GM21619 (cell line): ENCODE measurements around the gene EIF1.
"Not testable (repeated sequence)": the region's sequence is repeated elsewhere in the genome, so short reads cannot be mapped to it uniquely, and the experiment has no call there.

ENCODE experiments used
- ATAC-seq: cut with Tn5 transposase; IDR thresholded peaks from one replicate; pipeline ENCODE4 v1.9.1; 2021; ENCODE audit not compliant: unreplicated experiment

EIF1 gene

DNA sequence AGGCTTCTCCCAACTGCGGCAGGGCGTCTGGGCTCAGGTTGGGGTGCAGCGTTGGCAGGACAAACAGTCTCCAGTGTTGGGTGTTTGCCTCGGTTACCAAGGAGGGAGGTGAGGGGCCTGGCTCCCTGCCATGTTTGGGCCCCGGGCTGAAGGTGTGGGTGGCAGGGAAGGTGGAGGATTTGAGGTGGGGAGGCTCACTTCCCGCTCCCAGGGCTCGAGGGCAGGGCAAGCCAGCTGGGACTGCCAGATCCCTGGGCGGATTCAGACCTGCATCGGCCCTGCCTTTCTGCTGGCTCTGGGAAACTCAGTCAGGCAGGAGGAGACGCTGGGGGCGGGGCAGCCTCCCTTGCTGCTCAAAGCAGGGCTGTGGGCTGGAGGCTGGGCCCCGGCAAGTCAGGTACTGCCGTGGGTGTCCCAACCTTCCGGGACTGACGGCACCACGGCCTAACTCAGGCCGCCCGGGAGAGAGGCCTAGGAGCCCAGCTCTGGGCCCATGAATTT, 33.0 kb upstream of the EIF1 start:
- ATAC-seq: no peak

DNA sequence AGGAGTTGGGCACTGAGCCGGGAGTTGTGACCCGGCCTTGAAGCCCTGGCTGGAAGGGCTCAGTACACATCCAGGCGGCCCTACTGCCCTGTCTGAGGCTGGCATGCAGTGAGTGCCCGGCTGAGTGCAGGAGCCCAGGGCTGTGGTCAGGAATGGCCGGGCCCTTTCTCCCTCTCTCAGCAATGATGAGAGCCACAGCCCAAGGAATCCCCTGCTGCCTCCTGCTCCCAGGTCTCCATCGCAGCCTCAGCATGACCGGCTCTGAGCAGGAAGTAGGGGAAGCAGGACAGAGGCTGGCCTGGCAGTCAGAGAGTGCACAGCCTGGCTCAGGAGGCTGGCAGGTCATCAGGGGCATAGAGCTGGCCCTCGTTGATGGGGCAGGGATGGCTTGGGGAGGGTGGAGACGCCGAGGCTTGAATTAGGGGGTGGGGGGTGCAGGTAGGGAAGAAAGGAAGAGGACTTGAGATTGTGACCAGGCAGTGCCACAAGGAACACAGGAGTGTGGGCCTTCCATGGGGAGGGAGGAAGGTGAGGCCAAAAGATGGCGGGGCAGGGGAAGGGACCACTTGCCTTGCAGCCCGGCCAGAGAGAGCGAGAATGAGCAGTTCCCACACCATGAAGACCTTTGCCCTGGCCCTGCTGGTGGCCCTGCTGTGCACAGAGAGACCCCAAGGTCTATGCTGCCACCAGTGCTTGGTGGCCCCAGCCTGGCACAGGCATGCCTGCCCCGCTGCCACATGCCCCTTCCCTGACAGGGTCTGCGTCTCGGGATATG, 32.2 kb upstream of the EIF1 start:
- no peak for ATAC-seq

DNA sequence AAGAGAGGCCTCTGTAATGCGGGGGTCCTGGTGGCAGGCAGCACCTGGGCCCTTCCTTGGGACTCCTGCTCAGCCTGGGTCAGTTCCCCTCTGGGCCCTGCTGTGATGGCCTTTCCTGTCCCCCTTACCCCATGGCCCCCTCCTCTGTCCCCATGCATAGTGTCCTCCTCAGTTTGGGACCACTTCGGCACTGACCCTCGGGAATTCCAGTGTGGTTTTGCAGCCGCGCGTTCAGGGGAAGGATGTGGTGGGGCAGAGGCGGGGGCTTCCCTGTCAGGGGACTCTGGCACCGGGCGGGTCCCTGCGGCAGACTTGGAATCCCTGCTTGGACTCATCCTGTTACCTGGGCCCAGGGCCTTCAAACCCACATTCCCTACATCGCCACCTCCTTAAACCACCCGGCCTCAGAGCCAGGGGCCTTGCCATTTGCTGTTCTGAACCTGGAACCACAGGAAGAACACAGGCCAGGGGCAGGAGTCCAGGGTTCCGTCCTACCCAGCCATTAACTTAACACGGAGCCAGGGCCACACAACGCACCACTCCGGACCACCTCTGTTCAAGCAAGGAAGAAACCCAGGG, 31.4 kb upstream of the EIF1 start:
- no peak for ATAC-seq

DNA sequence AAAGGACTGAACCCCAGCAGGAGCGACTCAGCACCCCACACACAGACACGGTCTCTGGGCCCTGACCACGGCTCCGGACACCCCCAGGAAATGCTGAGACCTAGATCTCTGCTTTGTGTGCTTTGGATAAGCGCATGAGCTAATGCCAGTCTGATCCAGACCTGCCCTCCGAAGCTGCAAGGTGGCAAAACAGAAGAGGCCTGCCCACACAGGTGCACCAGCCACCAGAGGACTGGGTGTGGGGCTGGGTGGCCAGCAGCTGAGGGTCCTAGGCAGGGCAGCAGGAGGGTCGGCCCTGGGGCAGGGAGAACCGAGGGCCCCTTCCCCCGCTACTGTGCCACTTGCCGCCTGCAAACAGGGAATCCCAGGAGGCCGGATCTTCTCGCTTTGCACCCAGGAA, 30.7 kb upstream of the EIF1 start:
- no peak for ATAC-seq

DNA sequence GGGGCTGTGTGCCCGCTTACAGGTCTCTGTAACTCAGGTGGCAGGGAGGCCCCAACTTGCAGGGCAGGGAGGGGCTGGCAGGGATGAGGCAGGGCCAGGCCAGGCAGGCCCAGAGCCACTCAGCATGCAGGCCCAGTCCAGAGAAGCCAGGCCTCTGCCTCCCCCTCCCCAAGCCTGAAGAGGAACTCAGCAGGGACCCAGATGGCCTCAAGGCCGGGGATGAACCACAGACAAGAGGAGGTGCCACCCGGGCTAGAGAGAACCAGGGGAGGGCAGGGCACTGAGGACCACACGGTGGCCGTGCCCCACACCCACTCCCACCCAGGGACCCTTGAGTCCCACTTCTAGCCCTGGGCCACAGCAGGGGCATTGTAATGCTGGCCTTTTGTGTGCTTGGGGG, 29.8 kb upstream of the EIF1 start:
- no peak for ATAC-seq

DNA sequence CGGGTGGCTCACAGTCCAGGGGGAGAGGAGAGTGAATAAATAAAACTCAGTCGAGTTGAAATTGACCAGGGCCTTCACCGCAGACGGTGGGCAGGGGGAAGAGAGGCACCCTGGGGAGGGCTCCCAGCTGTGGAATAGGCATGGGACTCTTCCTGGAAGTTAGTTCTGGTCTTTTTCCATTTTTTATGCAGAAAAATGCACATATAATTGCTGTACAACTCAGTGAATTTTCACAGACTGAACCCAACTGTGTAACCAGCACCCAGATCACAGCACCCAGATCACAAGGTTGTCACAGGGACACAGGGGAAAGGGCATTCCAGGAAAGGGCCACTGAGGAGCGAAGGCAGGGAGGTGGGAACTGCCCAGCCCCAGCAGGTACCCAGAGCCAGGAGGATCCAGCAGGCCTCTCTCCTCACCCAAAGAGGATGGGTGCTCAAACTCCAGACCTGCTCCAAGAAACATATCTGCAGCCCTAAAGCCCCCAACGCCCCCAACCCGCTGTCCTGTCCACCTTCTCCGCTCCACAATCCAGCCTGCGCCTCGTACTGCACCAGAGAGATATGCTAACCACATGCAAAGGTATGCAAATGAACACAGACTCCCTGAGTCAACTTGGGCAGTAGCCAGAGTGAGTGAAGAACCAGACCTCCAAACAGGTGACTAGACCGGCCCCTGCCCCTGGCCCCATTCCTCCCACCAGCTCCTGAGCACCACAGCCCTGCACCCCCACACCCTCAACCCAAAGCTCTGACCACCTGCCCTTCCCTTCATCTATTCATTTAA, 29.1 kb upstream of the EIF1 start:
- ATAC-seq: no peak

DNA sequence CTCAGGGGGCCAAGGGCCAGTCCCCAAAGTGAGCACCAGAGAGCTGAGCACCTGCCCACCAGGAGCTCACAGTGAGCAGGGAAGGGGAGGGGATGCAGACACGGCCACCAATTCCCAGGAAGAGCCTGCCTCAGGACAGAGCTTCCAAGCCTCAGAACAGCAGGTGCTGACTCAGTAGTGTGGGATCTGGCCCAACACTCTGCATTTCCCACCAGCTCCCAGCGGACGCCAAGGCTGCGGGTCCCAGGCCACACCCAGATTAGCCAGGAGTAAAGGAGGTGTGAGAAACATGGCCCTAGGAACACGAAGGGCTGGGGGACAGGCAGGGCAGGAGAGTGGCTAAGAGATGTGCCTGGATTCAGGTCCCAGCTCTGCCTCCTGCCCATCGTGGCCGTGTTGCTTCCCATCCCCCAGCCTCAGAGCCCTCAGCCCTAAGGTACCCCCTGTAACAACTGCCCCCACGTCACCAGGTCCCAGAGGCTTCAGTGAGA, 28.4 kb upstream of the EIF1 start:
- no peak for ATAC-seq

DNA sequence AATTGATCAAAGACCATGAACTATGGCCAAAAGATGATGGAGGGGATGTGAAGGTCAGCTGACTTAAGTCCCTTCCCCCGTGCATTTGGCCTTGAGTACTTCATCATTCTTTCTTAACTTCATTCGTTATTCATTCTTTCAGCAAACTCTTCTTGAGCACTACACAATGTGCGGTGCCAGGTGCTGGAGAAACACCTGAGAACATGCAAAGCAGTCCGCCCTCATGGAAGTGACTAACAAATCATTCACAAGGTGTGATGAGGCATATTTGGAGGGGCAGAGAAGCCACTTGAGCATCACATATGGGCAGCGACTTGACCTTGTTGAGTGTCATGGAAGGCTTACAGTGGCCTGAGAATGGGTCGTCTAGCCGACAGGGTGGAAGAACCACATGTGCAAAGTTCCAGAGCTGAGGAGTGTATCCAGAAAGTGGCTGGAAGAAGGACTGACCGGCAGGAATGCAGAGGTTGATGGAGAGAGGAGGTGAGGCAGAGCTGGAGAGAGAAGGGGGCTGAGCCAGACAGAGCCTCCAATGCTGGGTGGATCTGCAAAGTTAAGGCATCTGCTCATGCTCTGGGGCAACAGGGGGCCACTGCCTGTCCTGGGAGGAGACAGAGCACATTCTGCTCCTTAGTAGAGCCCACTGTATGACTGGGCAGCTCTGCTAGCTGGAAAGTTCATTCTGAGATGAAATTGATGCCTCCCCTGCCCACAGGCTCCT, 25.1 kb upstream of the EIF1 start:
- no peak for ATAC-seq

DNA sequence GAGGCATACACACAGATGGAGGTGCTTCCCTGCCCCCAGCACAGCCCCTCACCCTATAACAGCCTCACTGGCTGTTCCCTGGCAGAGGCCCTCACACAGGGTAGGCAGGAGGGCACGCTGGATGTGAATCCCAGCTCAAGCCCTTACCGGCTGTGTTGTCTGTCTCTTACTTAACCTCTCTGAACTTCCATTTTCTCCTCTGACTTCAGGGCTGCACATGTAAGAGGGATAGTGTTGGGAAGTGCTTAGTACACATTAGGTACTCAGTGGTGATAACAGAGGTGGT, 24.6 kb upstream of the EIF1 start:
- ATAC-seq: no peak

DNA sequence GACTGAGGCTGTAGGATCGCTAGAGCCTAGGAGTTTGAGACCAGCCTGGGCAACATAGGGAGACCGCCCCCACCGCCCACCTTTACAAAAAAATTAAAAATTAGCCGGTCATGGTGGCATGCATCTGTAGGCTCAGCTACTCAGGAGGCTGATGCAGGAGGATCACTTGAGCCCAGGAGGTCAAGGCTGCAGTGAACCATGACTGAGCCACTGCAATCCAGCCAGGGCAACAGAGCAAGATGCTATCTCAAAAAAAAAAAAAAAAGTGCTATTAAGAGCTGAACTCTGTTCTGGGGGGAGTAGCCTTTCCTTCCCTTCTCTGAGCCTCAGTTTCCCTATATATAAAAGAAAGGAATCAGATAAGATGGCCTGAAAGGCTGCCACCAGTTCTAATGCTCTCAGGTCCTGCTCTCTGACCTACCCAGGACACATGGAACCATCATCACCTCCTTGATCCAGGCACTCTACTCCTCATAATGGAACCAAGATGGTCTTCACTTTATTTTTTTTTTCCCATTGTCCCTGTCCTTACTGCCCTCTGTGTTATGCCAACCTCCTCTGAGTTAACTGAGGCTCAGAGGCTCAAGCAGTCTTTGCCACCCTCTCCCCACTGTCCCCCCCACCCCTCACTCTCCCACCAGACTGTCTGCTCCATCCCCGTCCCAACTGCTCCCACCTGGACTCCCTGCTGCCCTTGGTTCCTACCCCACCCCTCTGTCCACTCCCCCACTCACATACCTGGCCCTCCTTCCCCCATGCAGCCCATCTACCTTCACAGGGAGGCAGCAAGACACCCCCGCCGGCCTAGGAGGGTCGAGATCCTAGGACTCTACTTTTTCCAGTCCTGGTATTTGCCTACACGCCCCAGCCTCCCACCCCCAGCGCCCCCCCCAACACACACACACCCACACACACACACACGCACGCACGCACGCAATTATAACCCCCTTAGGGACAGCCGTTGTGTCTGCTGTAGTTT, 23.8 kb upstream of the EIF1 start:
- ATAC-seq: no peak

DNA sequence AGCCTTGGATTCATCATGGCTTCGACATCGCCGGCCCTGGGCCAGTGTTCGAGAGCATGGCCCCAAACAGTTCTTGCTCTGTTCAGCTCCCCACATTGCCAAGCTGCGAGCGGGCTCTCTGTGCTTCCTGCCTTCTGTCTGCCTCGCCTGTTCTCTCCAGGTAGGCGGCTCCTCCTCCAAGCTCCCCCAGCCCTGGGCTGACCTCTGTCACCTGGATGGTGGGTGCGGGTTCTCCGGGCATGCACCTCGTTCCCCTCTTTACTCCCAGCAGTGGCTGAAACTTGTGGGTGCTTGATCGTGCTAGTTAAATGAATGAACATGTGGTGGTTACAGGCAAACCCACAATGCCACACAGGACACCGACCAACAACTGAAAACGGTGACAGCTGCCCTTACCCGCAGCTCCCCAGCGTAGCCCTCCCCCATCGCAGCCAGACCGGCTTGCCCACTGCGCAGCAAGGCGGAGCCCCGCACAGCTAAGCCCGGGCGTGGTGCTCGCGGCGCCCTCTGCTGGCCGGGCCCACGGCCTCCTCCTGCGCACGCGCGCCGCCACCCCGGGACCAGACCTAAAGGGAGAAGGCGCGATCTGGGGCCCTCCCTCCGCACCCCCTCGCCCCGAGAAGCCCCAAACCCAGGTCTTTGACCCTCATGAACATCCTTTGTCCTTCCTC, 23.0 kb upstream of the EIF1 start:
- ATAC-seq: peak; percentile 51

DNA sequence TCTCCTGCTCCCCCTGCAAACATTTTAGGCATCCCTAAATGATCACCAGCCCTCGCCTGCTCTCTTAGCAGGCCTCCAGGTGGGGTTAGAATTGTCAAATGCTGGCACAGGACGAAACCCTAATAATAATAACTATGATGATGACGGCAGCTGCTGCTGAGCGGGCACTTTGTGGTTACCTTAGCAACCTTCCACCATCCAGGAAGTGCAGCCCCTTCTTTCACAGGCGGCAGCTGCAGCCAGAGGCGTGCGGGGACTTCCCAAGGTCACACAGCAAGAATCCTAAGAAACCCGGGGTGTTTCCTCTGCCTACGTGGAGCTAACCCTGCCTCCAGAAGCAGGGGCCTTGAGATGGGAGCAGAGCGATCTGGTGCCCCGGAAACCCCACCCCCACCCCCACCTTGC, 22.4 kb upstream of the EIF1 start:
- ATAC-seq: peak; percentile 33

DNA sequence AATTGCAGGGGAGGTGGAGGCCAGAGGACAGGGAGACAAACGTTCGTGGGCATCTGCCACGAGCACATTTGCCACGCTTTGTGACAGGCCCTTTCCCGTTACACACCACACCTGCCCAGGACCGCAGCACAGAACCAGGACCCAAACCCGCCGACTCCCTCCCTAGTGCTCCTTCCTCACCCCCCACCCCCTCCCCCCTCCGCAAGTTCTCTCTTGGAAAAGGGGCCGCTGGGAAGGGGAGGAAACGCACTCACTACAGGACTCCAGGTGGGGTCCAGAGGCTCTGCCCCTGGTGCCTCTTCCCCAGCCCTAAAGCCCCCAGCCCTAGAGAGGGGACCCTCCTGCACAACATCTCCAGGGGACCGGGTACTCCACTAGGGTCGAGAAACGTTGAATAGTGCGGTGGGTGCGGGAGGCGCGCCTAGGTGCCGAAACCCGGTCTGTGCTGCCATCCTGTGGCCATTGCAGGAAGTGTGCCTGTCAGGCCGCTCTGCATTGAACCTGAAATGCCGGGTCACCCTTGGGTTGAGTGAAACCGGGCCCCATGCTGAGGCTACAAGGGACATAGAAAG, 21.9 kb upstream of the EIF1 start:
- ATAC-seq: peak; percentile 45

DNA sequence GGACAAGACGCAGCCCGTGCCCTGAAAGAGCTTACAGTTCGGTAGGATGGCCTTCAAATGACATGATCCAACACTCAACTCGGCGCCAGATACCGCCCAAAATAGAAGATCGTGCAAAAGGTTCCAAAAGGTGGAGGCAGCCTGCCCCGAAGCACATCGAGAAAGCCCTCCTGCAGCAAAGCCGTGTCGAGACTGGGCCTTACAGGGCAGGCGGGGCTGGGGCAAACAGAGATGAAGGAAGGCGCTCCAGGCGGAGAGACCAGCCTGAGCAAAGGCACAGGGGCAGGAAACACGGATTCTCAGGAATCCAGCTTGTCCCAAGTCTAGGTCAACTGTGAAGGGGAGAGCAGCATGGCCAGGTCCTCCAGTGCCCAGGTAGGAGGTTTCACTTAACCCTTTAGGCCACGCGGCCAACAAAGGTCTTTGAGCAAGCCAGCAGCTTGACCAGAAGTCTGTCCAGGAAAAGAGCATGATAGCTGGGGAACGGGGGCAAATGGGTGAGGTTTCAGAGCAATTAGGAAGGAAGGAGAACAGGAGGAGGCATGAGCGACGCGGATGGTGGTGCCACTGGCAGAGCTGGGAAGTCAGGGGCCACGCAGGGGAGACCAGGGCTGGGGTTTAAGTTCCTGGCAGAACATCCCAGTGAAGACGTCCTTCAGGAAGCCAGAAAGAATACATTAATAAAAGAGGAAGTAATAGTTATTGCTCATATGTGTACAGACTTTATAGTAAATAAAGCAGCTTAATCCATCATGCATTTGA, 21.2 kb upstream of the EIF1 start:
- ATAC-seq: no peak

DNA sequence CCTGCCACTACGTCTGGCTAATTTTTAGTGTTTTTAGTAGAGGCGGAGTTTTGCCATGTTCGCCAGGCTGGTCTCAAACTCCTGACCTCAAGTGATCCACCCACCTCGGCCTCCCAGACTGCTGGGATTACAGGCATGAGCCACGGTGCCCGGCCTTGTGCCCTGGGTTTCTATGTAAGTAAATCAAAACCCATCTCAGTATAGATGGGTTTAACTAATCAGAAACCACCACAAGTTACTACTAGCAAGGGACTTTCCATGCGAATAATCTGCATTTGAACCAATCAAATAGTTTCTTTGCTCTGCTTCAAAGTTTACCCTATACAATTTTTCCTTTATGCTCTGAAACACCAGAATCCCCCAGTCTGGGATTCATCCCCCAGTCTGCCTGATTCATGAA, 16.5 kb upstream of the EIF1 start:
- ATAC-seq: no peak

DNA sequence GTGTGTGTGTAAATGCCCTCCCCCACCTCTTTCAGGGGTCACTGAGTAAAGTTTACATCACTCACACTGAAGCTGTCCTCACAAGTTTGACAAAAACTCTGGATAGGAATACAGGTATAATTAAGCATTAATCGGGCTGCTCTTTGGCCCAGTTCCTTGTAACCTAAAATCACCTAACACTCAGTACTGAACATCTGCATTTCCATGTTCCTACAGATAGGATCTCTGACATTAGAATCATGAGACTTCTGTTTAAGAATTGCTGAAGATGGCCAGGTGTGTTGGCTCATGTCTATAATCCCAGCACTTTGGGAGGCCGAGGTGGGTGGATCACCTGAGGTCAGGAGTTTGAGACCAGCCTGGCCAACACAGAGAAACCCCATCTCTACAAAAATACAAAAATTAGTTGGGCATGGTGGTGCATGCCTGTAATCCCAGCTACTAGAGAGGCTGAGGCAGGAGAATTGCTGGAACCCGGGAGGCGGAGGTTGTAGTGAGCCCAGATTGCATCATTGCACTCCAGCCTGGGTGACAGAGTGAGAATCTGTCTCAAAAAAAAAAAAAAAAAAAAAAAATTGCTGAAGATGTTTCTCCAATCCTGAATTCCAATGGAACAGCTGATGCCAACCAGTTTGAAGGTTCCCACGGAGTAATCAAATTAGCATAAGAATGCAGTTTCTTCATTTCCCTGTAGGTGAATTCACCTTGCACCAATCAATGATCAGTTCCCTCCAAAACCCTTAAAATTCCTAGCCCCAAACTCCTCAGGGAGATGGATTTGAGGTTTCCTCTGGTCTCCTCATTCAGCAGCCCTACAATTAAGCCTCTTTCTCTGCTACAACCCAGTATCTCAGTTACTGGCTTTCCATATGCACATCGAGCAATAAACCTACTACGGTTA, 13.3 kb upstream of the EIF1 start:
- ATAC-seq: not testable (repeated sequence)

DNA sequence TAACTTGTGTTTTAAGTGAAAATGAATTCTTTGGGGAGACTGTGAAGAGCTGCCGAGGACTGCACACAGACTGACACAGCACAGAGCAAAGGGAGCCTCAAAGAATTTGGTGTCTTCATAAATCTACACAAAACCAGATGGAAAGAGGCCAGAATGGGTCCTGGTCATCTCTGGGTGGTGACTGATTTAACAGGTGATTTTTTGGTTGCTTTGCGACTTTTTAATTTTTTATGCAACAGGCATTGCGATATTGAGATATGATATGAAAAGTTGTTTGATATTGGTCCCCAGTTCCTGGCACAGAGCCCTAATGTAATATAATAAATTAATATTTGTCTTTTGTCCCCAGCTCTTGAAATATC, 12.6 kb upstream of the EIF1 start:
- ATAC-seq: no peak
